K562 (cell line): Measurements from ENCODE around the gene CRYBG1. TPM values are rescaled to one million over a fixed set of nuclear protein-coding genes. Genes with fewer than 3 reads are reported as not detected.

Experiments used
- ATAC-seq: fragments of 200-7000 bp; cut with Tn5 transposase; 3 replicates; pipeline ENCODE4 v1.9.1; 2020; ENCODE audit warnings: moderate library complexity
- BruUV-seq: library from RNA; stranded (reverse); fragments of 400-500 nt; replicated peaks from 2 replicates; lab custom pipeline; 2021; lab: Mats Ljungman, UMichigan
- CTCF ChIA-PET: fragments of 300-600 bp; formaldehyde crosslinking; extraction: SDS; loops from one replicate; lab custom pipeline; 2021; ENCODE audit warnings: low intra/inter-chr PET ratio; lab: Yijun Ruan, JAX
- POLR2A ChIA-PET: fragments of 300-600, 350-650 bp; sonication (Branson Sonifier 250); formaldehyde crosslinking; extraction: SDS; loops from one replicate; lab custom pipeline; 2021; ENCODE audit warnings: antibody characterized with exemption, inconsistent platforms; lab: Yijun Ruan, JAX
- DNase-seq, 4 experiments: peaks; one replicate each; pipeline versions ENCODE4 v3.0.0 to v3.0.0-alpha.2; 2011 to 2018; ENCODE audit warnings: low spot score in 3 of 4, mixed read lengths in 3 of 4; ENCODE audit errors: extremely low read depth in 1 of 4
- FAIRE-seq: peaks from 2 replicates; lab custom pipeline; 2011; peaks lifted over from hg19 to GRCh38; lab: Jason Lieb, UNC
- H2AFZ ChIP-seq: 2 replicates; pipeline ENCODE4 v1.6.0; 2011; ENCODE audit warnings: low read depth, low read length, control low read depth, inconsistent platforms
- H3K27ac ChIP-seq: fragments of 200-600 bp; 3 replicates; pipeline ENCODE4 v1.8.0; 2011; ENCODE audit warnings: low read depth, mild to moderate bottlenecking, control low read depth, inconsistent platforms, low read length, moderate library complexity, mixed read lengths; ENCODE audit errors: extremely low read depth
- H3K27me3 ChIP-seq, 2 experiments: fragments of 300-600 bp in 1 of 2; 2 replicates in 1 of 2; 3 replicates in 1 of 2; pipeline versions ENCODE4 v1.6.0 to v1.8.0; 2011; ENCODE audit warnings: inconsistent platforms in 2 of 2, low read length in 2 of 2, mild to moderate bottlenecking in 1 of 2, mixed read lengths in 1 of 2, moderate library complexity in 1 of 2; ENCODE audit not compliant: control insufficient read depth in 2 of 2, insufficient read depth in 2 of 2
- H3K36me3 ChIP-seq: fragments of 300-600 bp; 3 replicates; pipeline ENCODE4 v1.8.0; 2011; ENCODE audit warnings: mild to moderate bottlenecking, low read length, inconsistent platforms; ENCODE audit not compliant: control insufficient read depth, insufficient read depth
- H3K4me1 ChIP-seq, 2 experiments: fragments of 200-600 bp in 1 of 2; replicated peaks in 1 of 2; 2 replicates in 1 of 2; 3 replicates in 1 of 2; pipeline versions ENCODE4 v1.5.1 to v1.8.0; 2011; ENCODE audit warnings: inconsistent platforms in 2 of 2, low read length in 2 of 2, mild to moderate bottlenecking in 1 of 2, mixed read lengths in 1 of 2, moderate library complexity in 1 of 2; ENCODE audit not compliant: control insufficient read depth in 2 of 2, insufficient read depth in 2 of 2
- H3K4me2 ChIP-seq: 2 replicates; pipeline ENCODE4 v1.6.1; 2011; ENCODE audit warnings: low read length, control low read depth, inconsistent platforms, mixed read lengths; ENCODE audit not compliant: insufficient read depth
- H3K4me3 ChIP-seq: fragments of 200-600 bp; sonication (generic), shearing (Covaris generic); 2 replicates; pipeline ENCODE4 v1.5.1; 2016; ENCODE audit warnings: control low read depth, inconsistent platforms
- H3K79me2 ChIP-seq: fragments of 200-600 bp; 3 replicates; pipeline ENCODE4 v1.8.0; 2011; ENCODE audit warnings: low read length, inconsistent platforms; ENCODE audit not compliant: control insufficient read depth, insufficient read depth
- H3K9ac ChIP-seq, 2 experiments: 2 replicates each; pipeline versions ENCODE4 v1.6.0 to v1.6.1; 2011; ENCODE audit warnings: low read depth in 2 of 2, low read length in 2 of 2, control low read depth in 1 of 2, inconsistent platforms in 1 of 2, mild to moderate bottlenecking in 1 of 2, mixed read lengths in 1 of 2; ENCODE audit not compliant: insufficient read depth in 1 of 2
- H3K9me1 ChIP-seq: one replicate; pipeline ENCODE4 v1.6.0; 2011; ENCODE audit warnings: inconsistent platforms, mild to moderate bottlenecking, low read length, moderate library complexity; ENCODE audit not compliant: control insufficient read depth, insufficient read depth
- H3K9me3 ChIP-seq: replicated peaks from 2 replicates; pipeline ENCODE4 v1.5.1; 2011; ENCODE audit warnings: low read depth, low read length, inconsistent platforms; ENCODE audit not compliant: control insufficient read depth, insufficient read depth
- H4K20me1 ChIP-seq: replicated peaks from 2 replicates; pipeline ENCODE4 v1.6.1; 2011; ENCODE audit warnings: low read length, inconsistent platforms, mixed read lengths; ENCODE audit not compliant: control insufficient read depth, insufficient read depth
- EP300 ChIP-seq: IDR thresholded peaks from 2 replicates; pipeline ENCODE4 v1.6.1; 2012; ENCODE audit warnings: low read length, improper control_type of control experiment
- MBD2 ChIP-seq: sonication (generic); IDR thresholded peaks from 2 replicates; pipeline ENCODE4 v1.6.1; 2016; ENCODE audit warnings: low read depth, borderline replicate concordance
- PYGO2 ChIP-seq: fragments of 450-650 bp; IDR thresholded peaks from 2 replicates; pipeline ENCODE4 v1.6.1; 2016; ENCODE audit warnings: mild to moderate bottlenecking, missing genetic modification characterization, moderate library complexity, missing compliant biosample characterization
- RAD51 ChIP-seq: fragments of 450-650 bp; IDR thresholded peaks from 2 replicates; pipeline ENCODE4 v1.7.1; 2016; ENCODE audit warnings: low read depth, mild to moderate bottlenecking, borderline replicate concordance
- RBM14 ChIP-seq: fragments of 200-400 bp; formaldehyde crosslinking; IDR thresholded peaks from 2 replicates; pipeline ENCODE4 v1.6.1; 2018; ENCODE audit warnings: low read depth, mild to moderate bottlenecking, low read length, moderate library complexity, borderline replicate concordance; ENCODE audit not compliant: insufficient read depth
- RCOR1 ChIP-seq, 2 experiments: IDR thresholded peaks; 2 replicates each; pipeline ENCODE4 v1.6.1; 2012; ENCODE audit warnings: low read depth in 2 of 2, low read length in 2 of 2, borderline replicate concordance in 1 of 2, improper control_type of control experiment in 1 of 2
- SMARCA4 ChIP-seq: fragments of 450-650 bp; IDR thresholded peaks from 2 replicates; pipeline ENCODE4 v1.6.1; 2016
- STAT5A ChIP-seq: IDR thresholded peaks from 2 replicates; pipeline ENCODE4 v1.6.1; 2012; ENCODE audit warnings: low read length, inconsistent platforms, borderline replicate concordance
- ZFPM2 ChIP-seq: fragments of 250-450 bp; sonication (Bioruptor Pico); IDR thresholded peaks from 2 replicates; pipeline ENCODE4 v1.5.1; 2022; ENCODE audit warnings: mild to moderate bottlenecking
- WGBS: fragments of 100-300 bp; shearing (Covaris generic); methylation state at CpG from one replicate; pipeline ENCODE4 v1.1.6; 2016; ENCODE audit warnings: low coverage, mixed read lengths; ENCODE audit not compliant: insufficient coverage; ENCODE audit errors: missing lambda C conversion rate; 5-methylcytosine and 5-hydroxymethylcytosine counted together
- in situ Hi-C: fragments of 300-500 bp; cut with MboI; formaldehyde crosslinking; loops from 4 replicates; pipeline ENCODE4 v1.15.0; 2018; ENCODE audit warnings: inconsistent platforms, mixed read lengths
- intact Hi-C: fragments of 100-400 bp; cut with micrococcal nuclease; formaldehyde crosslinking; loops from 2 replicates; pipeline ENCODE4 v1.14.2; 2022
- polyA plus RNA-seq, 8 experiments: library from polyadenylated mRNA; depleted of rRNA in 4 of 8; stranded (reverse) in 5 of 8; unstranded in 3 of 8; fragments of >200 nt; fragmentation: Nextera tagmentation in 2 of 8; fragmentation: Illumina TruSeq in 1 of 8; extraction: Ambion mirVana in 2 of 8; extraction: Trizol in 1 of 8; gene quantifications; 2 replicates each; pipeline versions ENCODE4 v1.2.1 to v1.2.3, GENCODE V29; 2011 to 2014; ENCODE audit warnings: inconsistent platforms in 1 of 8, missing spikeins in 1 of 8
- total RNA-seq, 7 experiments: library from RNA; depleted of rRNA in 6 of 7; stranded (reverse); fragments of >200 nt in 6 of 7; fragmentation: Illumina TruSeq in 2 of 7; extraction: Trizol in 2 of 7; gene quantifications; 2 replicates each; pipeline versions ENCODE4 v1.2.1 to v1.2.3, GENCODE V29; 2011 to 2021; ENCODE audit warnings: low replicate concordance in 1 of 7
- TF ChIP-seq, protein P1 (sequence below): fragments of 450-650 bp; IDR thresholded peaks from 2 replicates; pipeline ENCODE4 v1.6.1; 2017; ENCODE audit warnings: antibody characterized with exemption
- TF ChIP-seq, protein P2 (sequence below): fragments of 150-350 bp; conservative IDR thresholded peaks from 2 replicates; pipeline ENCODE4 v1.6.1; 2014; ENCODE audit warnings: low read length

The CRYBG1 gene
- total and polyA plus RNA-seq, 9 of the 15 experiments (the other 6 are each of a cell fraction or from before 2014, with no cell fraction given), result 0.07 to 0.47 (median 0.11) TPM

- TF ChIP-seq, protein P1, sequence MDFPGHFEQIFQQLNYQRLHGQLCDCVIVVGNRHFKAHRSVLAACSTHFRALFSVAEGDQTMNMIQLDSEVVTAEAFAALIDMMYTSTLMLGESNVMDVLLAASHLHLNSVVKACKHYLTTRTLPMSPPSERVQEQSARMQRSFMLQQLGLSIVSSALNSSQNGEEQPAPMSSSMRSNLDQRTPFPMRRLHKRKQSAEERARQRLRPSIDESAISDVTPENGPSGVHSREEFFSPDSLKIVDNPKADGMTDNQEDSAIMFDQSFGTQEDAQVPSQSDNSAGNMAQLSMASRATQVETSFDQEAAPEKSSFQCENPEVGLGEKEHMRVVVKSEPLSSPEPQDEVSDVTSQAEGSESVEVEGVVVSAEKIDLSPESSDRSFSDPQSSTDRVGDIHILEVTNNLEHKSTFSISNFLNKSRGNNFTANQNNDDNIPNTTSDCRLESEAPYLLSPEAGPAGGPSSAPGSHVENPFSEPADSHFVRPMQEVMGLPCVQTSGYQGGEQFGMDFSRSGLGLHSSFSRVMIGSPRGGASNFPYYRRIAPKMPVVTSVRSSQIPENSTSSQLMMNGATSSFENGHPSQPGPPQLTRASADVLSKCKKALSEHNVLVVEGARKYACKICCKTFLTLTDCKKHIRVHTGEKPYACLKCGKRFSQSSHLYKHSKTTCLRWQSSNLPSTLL, result no peak
- TF ChIP-seq RBM14 (no peak), SMARCA4 (no peak)
- TF ChIP-seq, protein P2, sequence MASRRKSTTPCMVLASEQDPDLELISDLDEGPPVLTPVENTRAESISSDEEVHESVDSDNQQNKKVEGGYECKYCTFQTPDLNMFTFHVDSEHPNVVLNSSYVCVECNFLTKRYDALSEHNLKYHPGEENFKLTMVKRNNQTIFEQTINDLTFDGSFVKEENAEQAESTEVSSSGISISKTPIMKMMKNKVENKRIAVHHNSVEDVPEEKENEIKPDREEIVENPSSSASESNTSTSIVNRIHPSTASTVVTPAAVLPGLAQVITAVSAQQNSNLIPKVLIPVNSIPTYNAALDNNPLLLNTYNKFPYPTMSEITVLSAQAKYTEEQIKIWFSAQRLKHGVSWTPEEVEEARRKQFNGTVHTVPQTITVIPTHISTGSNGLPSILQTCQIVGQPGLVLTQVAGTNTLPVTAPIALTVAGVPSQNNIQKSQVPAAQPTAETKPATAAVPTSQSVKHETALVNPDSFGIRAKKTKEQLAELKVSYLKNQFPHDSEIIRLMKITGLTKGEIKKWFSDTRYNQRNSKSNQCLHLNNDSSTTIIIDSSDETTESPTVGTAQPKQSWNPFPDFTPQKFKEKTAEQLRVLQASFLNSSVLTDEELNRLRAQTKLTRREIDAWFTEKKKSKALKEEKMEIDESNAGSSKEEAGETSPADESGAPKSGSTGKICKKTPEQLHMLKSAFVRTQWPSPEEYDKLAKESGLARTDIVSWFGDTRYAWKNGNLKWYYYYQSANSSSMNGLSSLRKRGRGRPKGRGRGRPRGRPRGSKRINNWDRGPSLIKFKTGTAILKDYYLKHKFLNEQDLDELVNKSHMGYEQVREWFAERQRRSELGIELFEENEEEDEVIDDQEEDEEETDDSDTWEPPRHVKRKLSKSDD, result no peak
Observed at GRCh38 chr6:106413016-106413415, 52.5 kb downstream of the CRYBG1 start (continued).

DNA sequence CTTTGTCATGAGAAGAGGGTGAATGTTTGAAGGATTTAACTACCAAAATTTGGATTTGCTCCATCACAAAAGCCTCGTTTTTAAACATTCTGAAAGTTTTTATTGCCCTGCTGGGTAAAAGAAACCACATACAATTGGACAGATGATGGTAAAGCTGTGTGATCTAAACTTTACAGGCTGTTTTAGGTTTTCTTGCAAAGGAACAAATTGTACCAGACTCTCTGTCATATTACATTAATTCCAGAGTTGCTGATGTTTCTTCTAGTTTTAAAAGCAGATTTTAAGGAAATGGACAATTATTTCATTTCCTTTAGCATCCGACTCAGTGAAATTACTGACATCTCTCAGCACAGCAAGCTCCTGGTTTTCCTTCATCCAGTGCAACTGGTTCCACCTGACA is 53.2 kb downstream of the CRYBG1 start:
- Histone ChIP-seq H3K4me3 (no peak overlapping the region), H3K27me3 (peaks cover 3 to 19% of the 10 kb centered on the region in 2 experiments; a peak in 4 of 5 replicates), H3K36me3 (no peaks in the 10 kb centered on the region), H3K27ac (no peak overlapping the region), H2AFZ (no peak overlapping the region), H3K4me1 (no peaks in the 10 kb centered on the region), H4K20me1 (no peaks in the 10 kb centered on the region), H3K9ac (no peak overlapping the region), H3K9me1 (no peaks in the 10 kb centered on the region), H3K9me3 (no peaks in the 10 kb centered on the region), H3K79me2 (no peaks in the 10 kb centered on the region)
- DNase-seq, result no peak
- no TSS peak for BruUV-seq
- in situ Hi-C loops (no loop called here), intact Hi-C loops (no loop called here)
- WGBS, result 0% methylated on average over 2 of the region's 2 CpGs
- no peak for ATAC-seq
- FAIRE-seq, result no peak
- POLR2A ChIA-PET, result no interaction called here
- TF ChIP-seq ZFPM2 (CRISPR knock-in tag), result no peak
- no peak for TF ChIP-seq EP300
- no peak for TF ChIP-seq PYGO2 (tag)
- no peak for TF ChIP-seq MBD2
- no peak for TF ChIP-seq STAT5A
- TF ChIP-seq RAD51, result no peak
- no peak for TF ChIP-seq RCOR1 (IDR thresholded peaks at IDR 0.05; ENCODE audit: borderline replicate concordance in 1 of 2, low read depth in 2 of 2, low read length in 2 of 2)
- TF ChIP-seq, all 486 proteins: peak for 0
- no peak overlapping the region for H3K4me2 ChIP-seq
- CTCF ChIA-PET, result no interaction called here
